Endodermal cell (in vitro differentiated cells): ENCODE data around the gene KCNN1. TPM values are rescaled to one million over a fixed set of nuclear protein-coding genes. Genes with fewer than 3 reads are reported as not detected.

Source experiments
- DNase-seq: peaks from one replicate; pipeline ENCODE4 v3.0.0-alpha.2; 2017
- H3K27ac ChIP-seq: 2 replicates; pipeline ENCODE4 v1.5.1; 2013; ENCODE audit warnings: mild to moderate bottlenecking, low read depth, low read length, moderate library complexity
- H3K27me3 ChIP-seq: 2 replicates; pipeline ENCODE4 v1.6.1; 2013; ENCODE audit warnings: mild to moderate bottlenecking, low read length, moderate library complexity; ENCODE audit not compliant: insufficient read depth, control insufficient read depth, poor library complexity, severe bottlenecking
- H3K36me3 ChIP-seq: 2 replicates; pipeline ENCODE4 v1.7.0; 2013; ENCODE audit warnings: mild to moderate bottlenecking, low read length, moderate library complexity; ENCODE audit not compliant: control insufficient read depth, insufficient read depth
- H3K4me1 ChIP-seq: one replicate; pipeline ENCODE4 v1.7.0; 2013; ENCODE audit warnings: low read length; ENCODE audit not compliant: control insufficient read depth, insufficient read depth
- H3K4me3 ChIP-seq: 2 replicates; pipeline ENCODE4 v1.5.1; 2013; ENCODE audit warnings: mild to moderate bottlenecking, low read length, moderate library complexity
- H3K9ac ChIP-seq: 2 replicates; pipeline ENCODE4 v1.6.1; 2013; ENCODE audit warnings: mild to moderate bottlenecking, low read length, moderate library complexity; ENCODE audit not compliant: poor library complexity, severe bottlenecking; ENCODE audit errors: extremely low read depth
- H3K9me3 ChIP-seq: 2 replicates; pipeline ENCODE4 v1.6.1; 2013; ENCODE audit warnings: mild to moderate bottlenecking, low read length, moderate library complexity; ENCODE audit not compliant: control insufficient read depth
- H3K27ac Mint-ChIP-seq: 2 replicates; pipeline ENCODE4 v1.8.0; 2020; ENCODE audit warnings: mixed read lengths
- H3K27me3 Mint-ChIP-seq: 2 replicates; pipeline ENCODE4 v1.8.0; 2021; ENCODE audit warnings: mild to moderate bottlenecking, mixed read lengths; ENCODE audit not compliant: insufficient read depth
- H3K36me3 Mint-ChIP-seq: 2 replicates; pipeline ENCODE4 v1.8.0; 2020; ENCODE audit warnings: low read depth, mixed read lengths
- H3K4me1 Mint-ChIP-seq: 2 replicates; pipeline ENCODE4 v1.8.0; 2020; ENCODE audit warnings: mixed read lengths
- H3K4me3 Mint-ChIP-seq: 2 replicates; pipeline ENCODE4 v1.8.0; 2020; ENCODE audit warnings: mild to moderate bottlenecking, moderate library complexity, mixed read lengths
- H3K9me3 Mint-ChIP-seq: 2 replicates; pipeline ENCODE4 v1.8.0; 2020; ENCODE audit warnings: mild to moderate bottlenecking, mixed read lengths
- WGBS, 2 experiments: methylation state at CpG; one replicate each; pipeline versions ENCODE4 v1.1.5 to v1.1.7; 2013; ENCODE audit warnings: missing lambda C conversion rate in 2 of 2, mixed read lengths in 1 of 2; ENCODE audit not compliant: insufficient coverage in 1 of 2, insufficient read length in 1 of 2; 5-methylcytosine and 5-hydroxymethylcytosine counted together
- total RNA-seq, 2 donors: library from RNA; stranded (reverse); fragmentation: NEBNext Ultra II Directional in 1 of 2; extraction: Animal tissue kit (Norgen Biotek cat#: 25700) in 1 of 2; gene quantifications; 2 replicates in 1 of 2; 3 replicates in 1 of 2; pipeline ENCODE4 v1.2.1, GENCODE V29; 2021
- TF ChIP-seq, protein P1 (sequence below): fragments of 200-600 bp; sonication (generic); conservative IDR thresholded peaks from 2 replicates; pipeline ENCODE4 v1.5.0; 2021; ENCODE audit warnings: antibody characterized with exemption, mild to moderate bottlenecking

KCNN1 gene
- total RNA-seq, 2 donors from 2014 or later, result 5.8 to 8.2 TPM

DNA sequence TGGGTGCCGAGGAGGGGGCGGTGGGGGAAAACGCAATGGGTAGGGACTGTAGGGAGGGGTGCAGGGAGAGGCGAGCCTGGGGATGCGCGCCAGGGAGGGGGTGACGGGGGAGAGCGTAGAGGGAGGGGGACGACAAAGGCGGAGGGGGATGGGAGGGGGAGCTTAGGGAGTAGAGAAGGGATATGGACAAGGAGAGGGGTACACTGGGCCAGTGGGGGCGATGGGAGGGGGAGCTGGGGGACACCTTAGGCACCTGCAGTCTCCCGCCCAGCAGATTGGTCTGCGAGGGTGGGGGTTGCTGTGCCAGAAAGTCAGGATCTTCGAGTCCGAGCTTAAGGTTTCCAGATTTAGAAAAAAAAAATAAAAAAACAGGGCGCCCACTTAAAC lies 18.4 kb upstream of the KCNN1 start:
- H3K4me1 ChIP-seq, result no peaks in the 10 kb centered on the region
- H3K4me3 ChIP-seq, result peak overlapping the region; percentile 70
- H3K9ac ChIP-seq, result peak overlapping the region; percentile 30
- H3K27ac ChIP-seq, result peak overlapping the region; percentile 94
- no peaks in the 10 kb centered on the region for H3K9me3 ChIP-seq
- Mint-ChIP-seq H3K27ac (no peak overlapping the region), H3K36me3 (no peaks in the 10 kb centered on the region), H3K4me3 (peak overlapping the region; percentile 68), H3K4me1 (peaks cover 15% of the 10 kb centered on the region), H3K27me3 (peaks cover 48% of the 10 kb centered on the region), H3K9me3 (no peaks in the 10 kb centered on the region)
- WGBS, 2 experiments, result 0% methylated on average over 3 to 16 of the region's 16 CpGs
- H3K36me3 ChIP-seq, result no peaks in the 10 kb centered on the region
- peaks cover 51% of the 10 kb centered on the region for H3K27me3 ChIP-seq
- TF ChIP-seq, protein P1, sequence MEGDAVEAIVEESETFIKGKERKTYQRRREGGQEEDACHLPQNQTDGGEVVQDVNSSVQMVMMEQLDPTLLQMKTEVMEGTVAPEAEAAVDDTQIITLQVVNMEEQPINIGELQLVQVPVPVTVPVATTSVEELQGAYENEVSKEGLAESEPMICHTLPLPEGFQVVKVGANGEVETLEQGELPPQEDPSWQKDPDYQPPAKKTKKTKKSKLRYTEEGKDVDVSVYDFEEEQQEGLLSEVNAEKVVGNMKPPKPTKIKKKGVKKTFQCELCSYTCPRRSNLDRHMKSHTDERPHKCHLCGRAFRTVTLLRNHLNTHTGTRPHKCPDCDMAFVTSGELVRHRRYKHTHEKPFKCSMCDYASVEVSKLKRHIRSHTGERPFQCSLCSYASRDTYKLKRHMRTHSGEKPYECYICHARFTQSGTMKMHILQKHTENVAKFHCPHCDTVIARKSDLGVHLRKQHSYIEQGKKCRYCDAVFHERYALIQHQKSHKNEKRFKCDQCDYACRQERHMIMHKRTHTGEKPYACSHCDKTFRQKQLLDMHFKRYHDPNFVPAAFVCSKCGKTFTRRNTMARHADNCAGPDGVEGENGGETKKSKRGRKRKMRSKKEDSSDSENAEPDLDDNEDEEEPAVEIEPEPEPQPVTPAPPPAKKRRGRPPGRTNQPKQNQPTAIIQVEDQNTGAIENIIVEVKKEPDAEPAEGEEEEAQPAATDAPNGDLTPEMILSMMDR, result no peak
- DNase-seq, result no peak

DNA sequence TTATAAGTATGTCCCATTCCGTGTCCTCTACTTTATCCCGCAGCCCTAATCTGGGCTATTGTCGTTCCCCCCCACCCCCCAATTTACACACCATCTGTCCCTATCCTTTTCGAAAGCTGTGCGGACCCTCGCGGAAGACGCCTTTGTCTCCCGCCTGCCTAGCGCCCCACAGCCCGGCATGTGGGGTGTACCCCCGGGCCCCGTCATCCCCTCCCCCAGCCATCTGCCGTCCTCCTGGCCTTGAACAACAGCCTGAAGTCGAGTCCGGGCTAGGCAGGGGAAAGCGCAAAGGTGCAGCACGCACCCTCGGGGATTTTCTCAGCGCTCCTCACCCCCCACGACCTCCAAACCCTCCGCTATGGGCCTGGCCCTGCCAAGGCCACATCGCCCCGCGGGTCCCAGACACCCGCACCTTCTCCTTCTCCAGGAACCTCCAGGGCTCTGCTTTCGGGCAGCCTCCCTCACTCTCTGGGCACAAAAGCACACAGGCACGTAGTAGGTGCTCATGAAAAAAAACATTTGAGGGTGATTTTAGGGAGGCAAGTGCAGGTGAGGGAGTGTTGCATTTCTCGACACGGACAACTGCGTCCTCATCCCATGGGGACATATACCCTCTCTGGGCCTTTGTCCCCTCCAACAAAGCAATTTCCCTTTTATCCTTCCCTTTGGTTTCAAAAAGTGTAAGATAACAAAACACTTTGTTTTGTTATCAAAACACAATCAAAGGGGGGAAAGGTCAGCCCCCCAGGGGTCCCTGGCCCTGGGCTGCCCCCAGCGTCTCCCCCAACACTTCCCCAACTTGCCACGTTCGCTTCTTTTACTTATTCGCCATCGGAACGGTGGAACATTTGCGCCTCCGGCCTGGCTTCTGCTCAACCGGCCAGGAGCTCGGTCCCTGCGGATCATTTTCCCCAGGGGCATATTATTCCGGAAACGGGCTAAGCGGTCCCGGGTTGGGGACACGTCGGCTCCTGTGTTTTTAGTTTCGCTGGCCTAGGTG lies 17.7 kb upstream of the KCNN1 start:
- H3K9ac ChIP-seq, result peak overlapping the region; percentile 30

GRCh38 chr19:17949956-17950309 lies 17.0 kb upstream of the KCNN1 start:
- H3K27ac ChIP-seq, result peak overlapping the region; percentile 94
- H3K36me3 Mint-ChIP-seq, result no peaks in the 10 kb centered on the region
- peak; percentile 86 for DNase-seq
- H3K9ac ChIP-seq, result no peak overlapping the region
- H3K9me3 ChIP-seq, result no peaks in the 10 kb centered on the region
- H3K4me1 ChIP-seq, result peaks cover 3% of the 10 kb centered on the region
- TF ChIP-seq, protein P1, result no peak
- peaks cover 21% of the 10 kb centered on the region for H3K4me1 Mint-ChIP-seq
- peaks cover 56% of the 10 kb centered on the region for H3K27me3 ChIP-seq
- peak overlapping the region; percentile 74 for H3K4me3 ChIP-seq
- no peaks in the 10 kb centered on the region for H3K36me3 ChIP-seq
- peaks cover 62% of the 10 kb centered on the region for H3K27me3 Mint-ChIP-seq
- H3K9me3 Mint-ChIP-seq, result no peaks in the 10 kb centered on the region
- WGBS, 2 experiments, result 3 to 4% methylated on average over 4 to 11 of the region's 11 CpGs
- H3K4me3 Mint-ChIP-seq, result peak overlapping the region; percentile 68
- peak overlapping the region; percentile 39 for H3K27ac Mint-ChIP-seq

More for the DNA sequence above, 17.7 kb upstream of the KCNN1 start:
- Histone ChIP-seq H3K27me3 (peaks cover 56% of the 10 kb centered on the region), H3K4me3 (peak overlapping the region; percentile 70), H3K27ac (peak overlapping the region; percentile 94), H3K4me1 (peaks cover 3% of the 10 kb centered on the region), H3K36me3 (no peaks in the 10 kb centered on the region), H3K9me3 (no peaks in the 10 kb centered on the region)
- Mint-ChIP-seq H3K27ac (no peak overlapping the region), H3K27me3 (peaks cover 55% of the 10 kb centered on the region), H3K4me1 (peaks cover 21% of the 10 kb centered on the region), H3K4me3 (peak overlapping the region; percentile 68), H3K36me3 (no peaks in the 10 kb centered on the region), H3K9me3 (no peaks in the 10 kb centered on the region)
- 2 to 7% methylated on average over 22 to 49 of the region's 49 CpGs for WGBS, 2 experiments
- peak; percentile 67 for DNase-seq
- TF ChIP-seq, protein P1, result no peak
